PFSK-1 (cell line): ENCODE measurements around the gene GALR2.

Experiments
- SIN3A ChIP-seq: IDR thresholded peaks from 2 replicates; pipeline ENCODE4 v1.6.1; 2012; ENCODE audit warnings: mild to moderate bottlenecking, low read length, moderate library complexity, borderline replicate concordance; ENCODE audit not compliant: insufficient read depth
- TAF1 ChIP-seq: IDR thresholded peaks from 2 replicates; pipeline ENCODE4 v1.6.1; 2012; ENCODE audit warnings: low read length, control low read depth, borderline replicate concordance; ENCODE audit not compliant: insufficient read depth
- TF ChIP-seq, protein P1 (sequence below), 2 experiments: IDR thresholded peaks; 2 replicates each; pipeline versions ENCODE4 v1.6.1 to v1.8.0; 2011 to 2012; ENCODE audit warnings: low read depth in 2 of 2, low read length in 2 of 2, control low read depth in 1 of 2, inconsistent platforms in 1 of 2, mild to moderate bottlenecking in 1 of 2, moderate library complexity in 1 of 2; ENCODE audit not compliant: insufficient read depth in 1 of 2

DNA sequence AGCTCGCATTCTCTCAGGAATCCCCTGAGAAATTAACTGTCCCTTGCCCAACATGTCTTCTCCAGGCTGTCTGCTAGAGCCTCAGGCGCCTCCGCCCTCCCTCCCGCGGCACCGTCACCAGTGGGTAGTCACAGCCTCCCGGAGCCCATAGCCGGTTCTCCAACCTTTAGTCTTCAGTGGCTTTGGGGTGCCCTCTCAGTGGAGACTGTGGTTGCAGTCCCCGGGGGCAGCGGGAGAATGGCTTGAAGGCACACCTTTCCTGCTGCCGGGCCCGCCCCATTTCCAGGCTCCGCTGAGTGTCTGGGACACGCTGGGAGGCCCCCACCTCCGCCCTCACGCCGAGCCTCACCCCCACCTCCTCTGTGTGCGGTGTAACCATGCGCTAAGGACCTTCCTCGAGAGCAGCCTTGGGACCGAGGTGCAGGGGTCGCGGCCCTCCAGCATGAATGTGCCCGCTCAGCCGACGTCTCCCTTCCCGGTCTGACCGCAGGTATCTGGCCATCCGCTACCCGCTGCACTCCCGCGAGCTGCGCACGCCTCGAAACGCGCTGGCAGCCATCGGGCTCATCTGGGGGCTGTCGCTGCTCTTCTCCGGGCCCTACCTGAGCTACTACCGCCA is 1.7 kb downstream of the GALR2 start:
- TF ChIP-seq TAF1 (no peak), SIN3A (no peak)
- TF ChIP-seq, protein P1, sequence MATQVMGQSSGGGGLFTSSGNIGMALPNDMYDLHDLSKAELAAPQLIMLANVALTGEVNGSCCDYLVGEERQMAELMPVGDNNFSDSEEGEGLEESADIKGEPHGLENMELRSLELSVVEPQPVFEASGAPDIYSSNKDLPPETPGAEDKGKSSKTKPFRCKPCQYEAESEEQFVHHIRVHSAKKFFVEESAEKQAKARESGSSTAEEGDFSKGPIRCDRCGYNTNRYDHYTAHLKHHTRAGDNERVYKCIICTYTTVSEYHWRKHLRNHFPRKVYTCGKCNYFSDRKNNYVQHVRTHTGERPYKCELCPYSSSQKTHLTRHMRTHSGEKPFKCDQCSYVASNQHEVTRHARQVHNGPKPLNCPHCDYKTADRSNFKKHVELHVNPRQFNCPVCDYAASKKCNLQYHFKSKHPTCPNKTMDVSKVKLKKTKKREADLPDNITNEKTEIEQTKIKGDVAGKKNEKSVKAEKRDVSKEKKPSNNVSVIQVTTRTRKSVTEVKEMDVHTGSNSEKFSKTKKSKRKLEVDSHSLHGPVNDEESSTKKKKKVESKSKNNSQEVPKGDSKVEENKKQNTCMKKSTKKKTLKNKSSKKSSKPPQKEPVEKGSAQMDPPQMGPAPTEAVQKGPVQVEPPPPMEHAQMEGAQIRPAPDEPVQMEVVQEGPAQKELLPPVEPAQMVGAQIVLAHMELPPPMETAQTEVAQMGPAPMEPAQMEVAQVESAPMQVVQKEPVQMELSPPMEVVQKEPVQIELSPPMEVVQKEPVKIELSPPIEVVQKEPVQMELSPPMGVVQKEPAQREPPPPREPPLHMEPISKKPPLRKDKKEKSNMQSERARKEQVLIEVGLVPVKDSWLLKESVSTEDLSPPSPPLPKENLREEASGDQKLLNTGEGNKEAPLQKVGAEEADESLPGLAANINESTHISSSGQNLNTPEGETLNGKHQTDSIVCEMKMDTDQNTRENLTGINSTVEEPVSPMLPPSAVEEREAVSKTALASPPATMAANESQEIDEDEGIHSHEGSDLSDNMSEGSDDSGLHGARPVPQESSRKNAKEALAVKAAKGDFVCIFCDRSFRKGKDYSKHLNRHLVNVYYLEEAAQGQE (IDR thresholded peaks at IDR 0.05; ENCODE audit: insufficient read depth in 1 of 2, low read depth in 2 of 2, low read length in 2 of 2): no peak
